PFSK-1 (cell line): ENCODE results near the gene BPHL.

Experiments used
- FOXP2 ChIP-seq: optimal IDR thresholded peaks from 2 replicates; pipeline ENCODE3; 2011; ENCODE audit warnings: borderline replicate concordance, control low read depth, inconsistent platforms; ENCODE audit not compliant: insufficient read depth; ENCODE audit errors: extremely low read length, extremely low read depth
- POLR2AphosphoS5 ChIP-seq: IDR thresholded peaks from 2 replicates; pipeline ENCODE4 v1.6.1; 2012; ENCODE audit warnings: low read depth, mild to moderate bottlenecking, control low read depth, low read length, moderate library complexity
- TAF1 ChIP-seq: IDR thresholded peaks from 2 replicates; pipeline ENCODE4 v1.6.1; 2012; ENCODE audit warnings: low read length, control low read depth, borderline replicate concordance; ENCODE audit not compliant: insufficient read depth

- TF ChIP-seq TAF1 (no peak), FOXP2 (no peak), POLR2AphosphoS5 (no peak)
Observed at GRCh38 chr6:3085074-3085473, 33.4 kb upstream of the BPHL start.
